HG03571 (cell line): ENCODE measurements around the gene JARID2.

Experiments used
- ATAC-seq: cut with Tn5 transposase; IDR thresholded peaks from one replicate; pipeline ENCODE4 v1.9.1; 2021; ENCODE audit not compliant: unreplicated experiment

The JARID2 gene

DNA sequence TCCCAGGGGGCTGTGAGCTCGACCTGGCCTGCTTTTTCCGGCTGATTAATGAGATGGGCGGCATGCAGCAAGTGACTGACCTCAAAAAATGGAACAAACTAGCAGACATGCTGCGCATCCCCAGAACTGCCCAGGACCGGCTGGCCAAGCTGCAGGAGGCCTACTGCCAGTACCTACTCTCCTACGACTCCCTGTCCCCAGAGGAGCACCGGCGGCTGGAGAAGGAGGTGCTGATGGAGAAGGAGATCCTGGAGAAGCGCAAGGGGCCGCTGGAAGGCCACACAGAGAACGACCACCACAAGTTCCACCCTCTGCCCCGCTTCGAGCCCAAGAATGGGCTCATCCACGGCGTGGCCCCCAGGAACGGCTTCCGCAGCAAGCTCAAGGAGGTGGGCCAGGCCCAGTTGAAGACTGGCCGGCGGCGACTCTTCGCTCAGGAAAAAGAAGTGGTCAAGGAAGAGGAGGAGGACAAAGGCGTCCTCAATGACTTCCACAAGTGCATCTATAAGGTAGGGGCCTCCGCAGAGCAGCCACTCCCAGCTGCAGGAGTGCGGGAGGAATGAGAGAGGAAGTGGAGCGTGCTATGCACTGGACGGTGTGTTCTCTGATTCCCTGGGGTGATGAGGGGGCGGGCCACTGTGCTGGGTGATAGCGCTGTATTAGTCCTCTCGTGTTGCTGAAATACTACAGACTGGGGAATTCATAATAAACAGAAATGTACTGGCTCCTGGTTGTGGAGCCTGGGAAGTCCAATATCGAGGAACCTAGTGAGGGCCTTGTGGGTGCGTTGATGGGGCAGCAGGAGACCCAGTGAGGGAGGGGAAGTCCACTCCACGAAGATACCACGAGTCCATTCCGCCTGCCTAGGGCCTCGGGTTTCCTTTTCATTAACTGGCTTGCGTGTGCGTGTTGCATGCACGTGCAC, 255.3 kb downstream of the JARID2 start:
- no peak for ATAC-seq

GRCh38 chr6:15501826-15502445, 256.1 kb downstream of the JARID2 start:
- ATAC-seq = no peak

GRCh38 chr6:15502446-15503345, 256.8 kb downstream of the JARID2 start:
- ATAC-seq = no peak

GRCh38 chr6:15503346-15503680, 257.4 kb downstream of the JARID2 start:
- no peak for ATAC-seq

GRCh38 chr6:15504040-15504495, 258.2 kb downstream of the JARID2 start:
- ATAC-seq = no peak

- no peak for ATAC-seq
Measured at GRCh38 chr6:15504581-15505350, 258.9 kb downstream of the JARID2 start.

GRCh38 chr6:15505463-15505918, 259.6 kb downstream of the JARID2 start:
- no peak for ATAC-seq

DNA sequence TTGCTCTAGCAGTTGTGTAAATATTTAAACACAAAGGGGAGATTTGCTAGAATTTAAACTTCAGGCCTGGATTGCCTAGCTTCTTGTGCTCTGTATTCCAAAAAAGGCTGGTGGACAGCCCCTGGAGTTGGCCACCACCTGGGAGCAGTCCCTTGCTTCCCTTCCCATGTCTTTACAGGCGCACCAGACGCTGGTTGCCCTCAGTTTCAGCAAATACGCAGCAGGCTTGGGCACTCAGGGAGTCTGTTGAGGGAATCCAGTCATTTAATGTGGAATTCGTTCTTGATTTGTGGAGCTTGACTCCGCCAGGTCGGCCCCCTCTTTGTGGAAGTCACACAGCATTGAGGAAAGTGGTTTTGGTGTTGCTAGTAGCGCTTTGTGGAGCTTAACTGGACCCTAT, 260.2 kb downstream of the JARID2 start:
- no peak for ATAC-seq

GRCh38 chr6:15507221-15507620, 261.4 kb downstream of the JARID2 start:
- ATAC-seq = no peak

DNA sequence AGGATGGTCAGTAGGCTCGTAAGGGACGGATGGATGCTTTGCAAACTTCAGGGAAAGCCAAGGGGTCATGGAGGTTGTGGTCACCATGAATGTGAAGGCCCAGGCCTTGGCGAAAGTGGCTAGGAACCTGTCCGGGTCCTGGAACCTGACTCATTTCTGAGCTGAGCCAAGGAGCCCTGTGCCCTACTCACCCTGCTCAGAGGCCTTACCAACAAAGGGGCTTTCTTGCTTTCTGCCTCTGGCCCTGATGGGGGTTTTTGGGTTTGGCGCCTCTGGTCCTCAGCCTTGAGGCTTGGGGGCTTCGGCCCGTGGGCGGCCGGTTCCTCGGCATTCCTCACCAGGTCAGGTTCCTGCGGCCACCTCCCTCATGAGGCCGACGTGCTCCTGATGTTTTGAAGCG, 261.9 kb downstream of the JARID2 start:
- no peak for ATAC-seq

- no peak for ATAC-seq
Measured at GRCh38 chr6:15508441-15508871, 262.6 kb downstream of the JARID2 start.

DNA sequence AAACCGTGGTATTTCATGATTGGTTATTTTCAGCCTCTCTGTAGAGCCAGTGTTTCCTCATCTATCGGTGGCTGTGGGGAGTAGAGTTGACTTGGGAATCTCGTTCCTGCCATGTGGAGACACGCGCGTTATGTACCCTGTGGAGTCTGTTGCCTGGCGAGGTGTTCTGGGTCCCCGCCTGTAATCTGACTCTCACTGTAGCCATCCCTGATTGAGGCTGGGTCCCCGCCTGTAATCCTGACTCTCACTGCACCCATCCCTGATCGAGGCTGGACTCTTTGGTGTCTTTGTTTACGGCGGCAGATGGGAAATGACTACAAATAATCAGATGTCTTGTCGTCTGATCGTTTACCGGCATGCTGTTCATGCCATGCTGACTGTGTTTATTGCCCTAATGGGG, 263.1 kb downstream of the JARID2 start:
- ATAC-seq = no peak

GRCh38 chr6:15509335-15509933, 263.6 kb downstream of the JARID2 start:
- no peak for ATAC-seq

GRCh38 chr6:15510121-15510520, 264.3 kb downstream of the JARID2 start:
- no peak for ATAC-seq

DNA sequence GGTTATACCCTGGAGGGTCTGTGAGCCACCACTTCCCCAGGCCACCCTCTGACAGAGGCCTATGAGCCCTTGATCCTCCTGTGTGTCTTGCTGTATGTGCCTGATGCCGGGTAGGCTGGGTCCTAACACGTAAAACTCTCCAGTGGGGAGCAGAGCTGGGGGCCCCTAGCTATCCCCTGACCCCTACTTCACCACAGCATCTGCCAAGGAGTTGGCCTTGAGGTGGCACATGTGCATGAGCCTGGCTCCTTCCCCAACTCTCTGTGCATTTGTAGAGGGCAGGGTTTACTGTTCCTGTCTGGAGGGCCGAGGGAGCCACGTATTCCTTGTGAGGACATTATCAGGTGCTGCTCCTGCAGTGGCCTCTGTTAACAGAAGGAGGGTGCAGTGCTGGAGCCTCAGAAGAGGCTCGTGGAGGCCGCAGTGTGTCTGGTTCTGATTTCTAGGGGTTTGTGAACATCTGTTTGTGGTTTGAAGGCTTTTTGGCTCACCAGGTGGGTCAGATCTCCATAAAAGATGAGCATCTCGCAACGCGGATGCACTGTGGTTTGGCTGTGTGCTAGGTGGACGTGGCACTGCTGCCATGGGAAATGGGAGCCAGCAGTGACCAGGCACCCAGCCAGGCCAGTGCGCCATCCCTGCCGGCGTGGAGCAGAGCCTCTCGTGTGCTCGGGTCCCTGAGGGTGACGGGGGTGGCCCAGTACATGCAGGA, 264.8 kb downstream of the JARID2 start:
- no peak for ATAC-seq

GRCh38 chr6:15511248-15512125, 265.6 kb downstream of the JARID2 start:
- ATAC-seq = no peak

DNA sequence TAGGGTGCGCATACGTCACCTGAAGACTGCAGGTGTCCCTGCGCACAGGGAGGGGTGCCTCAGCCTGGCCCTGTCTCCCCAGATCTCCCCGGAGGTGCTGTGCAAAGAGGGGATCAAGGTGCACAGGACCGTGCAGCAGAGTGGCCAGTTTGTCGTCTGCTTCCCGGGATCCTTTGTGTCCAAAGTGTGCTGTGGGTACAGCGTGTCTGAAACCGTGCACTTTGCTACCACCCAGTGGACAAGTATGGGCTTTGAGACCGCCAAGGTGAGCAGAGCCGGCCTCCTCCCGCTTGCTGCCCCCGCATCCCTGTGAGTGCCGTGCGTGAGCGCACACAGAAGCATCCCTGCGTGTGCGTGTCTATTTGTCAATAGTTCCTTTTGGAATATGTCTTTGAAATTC, 266.3 kb downstream of the JARID2 start:
- no peak for ATAC-seq

DNA sequence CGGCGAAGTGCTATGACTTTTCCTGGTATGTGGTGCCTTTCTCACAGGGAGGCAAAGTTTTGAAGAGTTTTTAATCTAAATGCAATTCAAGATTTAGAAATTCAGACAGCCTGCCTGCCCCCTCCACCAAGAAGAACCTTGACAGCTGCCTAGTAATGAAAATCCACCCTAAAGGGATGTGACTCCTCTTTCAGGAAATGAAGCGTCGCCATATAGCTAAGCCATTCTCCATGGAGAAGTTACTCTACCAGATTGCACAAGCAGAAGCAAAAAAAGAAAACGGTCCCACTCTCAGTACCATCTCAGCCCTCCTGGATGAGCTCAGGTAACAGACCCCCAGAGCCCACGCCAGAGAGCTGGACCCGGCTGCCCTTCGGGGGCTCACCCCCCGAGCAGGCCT, 266.9 kb downstream of the JARID2 start:
- no peak for ATAC-seq
